HG02798 (cell line): ENCODE results near the gene JPH3.

ENCODE experiments used
- ATAC-seq: cut with Tn5 transposase; IDR thresholded peaks from one replicate; pipeline ENCODE4 v1.9.1; 2021; ENCODE audit warnings: mild to moderate bottlenecking; ENCODE audit not compliant: unreplicated experiment, poor library complexity

The JPH3 gene

DNA sequence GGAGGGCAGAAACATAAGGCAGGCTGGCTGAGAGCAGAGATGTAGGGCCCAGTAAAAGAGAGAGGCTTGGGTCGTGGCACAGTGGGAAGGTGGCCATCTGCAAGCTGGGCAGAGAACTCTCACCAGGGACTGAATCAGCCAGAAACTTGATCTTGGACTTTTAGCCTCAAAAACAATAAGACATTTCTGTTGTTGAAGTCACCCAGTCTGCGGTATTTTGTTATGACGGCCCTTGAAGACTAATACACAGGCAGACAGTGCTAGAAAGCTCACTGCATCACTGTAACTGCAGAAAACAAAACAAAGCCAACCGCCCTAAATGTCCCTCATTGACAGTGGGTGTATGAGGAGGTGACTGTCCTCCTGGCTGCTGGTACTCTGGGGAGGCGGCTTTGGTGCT, 3.9 kb upstream of the JPH3 start:
- no peak for ATAC-seq

- ATAC-seq: no peak
Measured at GRCh38 chr16:87600246-87600645, 2.1 kb upstream of the JPH3 start.

- no peak for ATAC-seq
Measured at GRCh38 chr16:87601401-87601981, 817 bp upstream of the JPH3 start.

DNA sequence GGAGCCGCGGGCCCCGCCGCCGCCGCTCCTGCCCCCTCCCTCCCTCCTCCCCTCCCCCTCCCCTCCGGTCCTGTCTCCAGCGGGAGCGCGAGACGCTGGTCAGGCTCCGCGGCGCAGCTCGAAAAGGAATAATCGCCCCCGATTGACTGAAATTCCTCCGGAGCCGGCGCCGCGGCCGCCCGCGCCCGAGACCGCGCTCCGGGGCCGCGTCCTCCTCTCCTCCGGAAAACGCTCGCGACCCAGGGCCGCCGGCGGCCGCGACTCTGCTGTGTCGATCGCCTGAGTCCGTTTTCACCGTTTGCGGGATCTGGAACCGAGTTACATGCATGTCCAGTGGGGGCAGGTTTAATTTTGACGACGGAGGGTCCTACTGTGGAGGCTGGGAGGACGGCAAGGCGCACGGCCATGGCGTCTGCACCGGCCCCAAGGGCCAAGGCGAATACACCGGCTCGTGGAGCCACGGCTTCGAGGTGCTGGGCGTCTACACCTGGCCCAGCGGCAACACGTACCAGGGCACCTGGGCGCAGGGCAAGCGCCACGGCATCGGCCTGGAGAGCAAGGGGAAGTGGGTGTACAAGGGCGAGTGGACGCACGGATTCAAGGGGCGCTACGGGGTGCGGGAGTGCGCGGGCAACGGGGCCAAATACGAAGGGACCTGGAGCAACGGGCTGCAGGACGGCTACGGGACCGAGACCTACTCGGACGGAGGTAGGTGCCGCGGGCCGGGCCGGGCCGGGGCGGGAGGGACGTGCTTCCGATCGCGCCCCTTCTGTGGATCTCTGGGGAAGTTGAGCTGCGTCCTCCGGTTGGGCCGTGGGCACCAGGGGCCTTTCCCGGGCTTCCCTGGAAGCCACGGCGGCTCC, 744 bp downstream of the JPH3 start:
- no peak for ATAC-seq

DNA sequence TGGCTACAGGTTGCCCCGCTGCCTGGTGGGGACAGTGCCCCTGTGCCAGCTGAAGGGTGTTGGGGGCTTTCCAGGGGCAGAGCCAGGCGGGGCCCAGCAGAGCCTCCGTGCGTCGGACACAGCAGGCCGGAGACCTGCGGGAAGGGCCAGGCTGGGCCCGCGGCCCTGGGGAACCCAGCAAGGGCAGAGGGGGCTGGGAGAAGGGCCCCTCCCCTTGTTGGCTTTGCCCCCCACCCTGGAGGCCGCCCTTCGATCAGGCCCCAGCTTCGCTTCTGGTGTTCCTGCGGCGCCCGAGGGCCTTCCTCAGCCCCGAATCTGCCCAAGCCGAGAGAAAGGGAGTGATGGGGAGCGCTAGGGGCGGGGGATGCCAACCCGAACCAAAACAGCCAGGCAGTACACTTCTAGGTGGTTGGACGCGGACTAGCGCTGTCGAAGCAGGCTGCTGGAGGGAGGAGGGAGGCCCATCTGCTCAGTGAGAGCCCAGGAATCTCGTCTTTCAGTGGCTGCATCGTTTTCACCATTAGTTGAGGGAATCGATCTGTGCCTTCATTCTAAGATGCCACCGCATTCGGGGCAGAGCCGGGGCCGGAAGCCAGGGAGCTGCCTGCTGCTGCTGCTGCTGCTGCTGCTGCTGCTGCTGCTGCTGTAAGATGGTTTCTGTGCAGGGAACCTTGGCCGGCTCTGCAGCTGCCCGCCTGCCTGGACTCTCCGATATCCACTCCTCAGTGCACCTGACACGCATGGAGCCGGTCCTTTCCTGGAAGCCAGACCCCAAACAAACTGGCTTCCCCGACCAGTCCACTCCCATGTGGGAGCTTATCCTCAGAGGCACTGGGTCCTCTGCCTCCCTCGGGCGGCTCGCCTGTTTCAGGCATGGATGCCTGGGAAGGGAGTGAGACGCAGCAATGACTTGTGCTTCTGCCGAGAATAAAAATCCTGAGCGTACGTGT, 1.7 kb downstream of the JPH3 start:
- no peak for ATAC-seq

DNA sequence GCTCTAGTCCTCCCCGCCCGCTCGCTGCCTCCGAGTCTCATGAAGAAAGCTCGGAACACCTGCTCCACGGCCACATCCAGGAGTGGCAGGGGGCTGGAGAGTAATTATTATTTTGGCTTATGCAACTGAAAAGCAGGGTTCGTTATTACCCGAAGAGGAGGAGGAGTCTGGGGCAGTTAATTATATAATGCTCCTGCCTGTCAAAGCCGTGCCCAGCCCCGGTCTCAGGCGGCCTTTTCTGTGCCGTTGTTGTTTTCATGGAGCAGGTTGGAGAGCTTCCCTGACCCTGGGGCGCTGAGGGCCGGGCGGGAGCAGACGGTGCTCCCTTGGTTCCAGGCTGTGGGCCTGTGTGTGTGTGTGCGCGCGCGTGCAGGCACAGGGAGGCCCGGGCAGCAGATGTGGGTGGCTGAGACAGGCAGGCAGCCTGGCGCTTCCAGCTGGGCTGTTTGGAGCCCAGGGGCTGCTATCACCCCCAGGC, 2.4 kb downstream of the JPH3 start:
- no peak for ATAC-seq

GRCh38 chr16:87607223-87607622, 4.9 kb downstream of the JPH3 start:
- ATAC-seq: no peak

DNA sequence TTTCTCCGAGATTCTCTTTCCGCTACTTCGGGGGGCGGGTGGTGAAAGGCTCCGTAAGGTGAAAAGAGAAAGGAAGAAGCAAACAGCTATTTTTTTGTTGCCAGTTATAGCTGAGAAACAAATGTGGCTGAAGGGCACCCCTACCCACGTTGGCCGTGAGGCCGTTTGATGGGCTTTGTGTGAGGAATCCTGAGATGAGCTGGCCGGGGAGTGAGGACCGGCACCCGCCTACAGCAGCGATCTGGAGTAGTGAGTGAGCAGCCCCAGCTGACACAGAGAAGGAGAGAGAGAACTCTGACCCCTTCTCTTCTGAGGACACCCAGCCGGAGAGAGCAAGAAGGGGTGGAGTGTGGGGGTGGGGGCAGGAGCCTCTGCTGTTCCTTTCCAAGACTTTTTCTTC, 5.6 kb downstream of the JPH3 start:
- ATAC-seq: no peak

DNA sequence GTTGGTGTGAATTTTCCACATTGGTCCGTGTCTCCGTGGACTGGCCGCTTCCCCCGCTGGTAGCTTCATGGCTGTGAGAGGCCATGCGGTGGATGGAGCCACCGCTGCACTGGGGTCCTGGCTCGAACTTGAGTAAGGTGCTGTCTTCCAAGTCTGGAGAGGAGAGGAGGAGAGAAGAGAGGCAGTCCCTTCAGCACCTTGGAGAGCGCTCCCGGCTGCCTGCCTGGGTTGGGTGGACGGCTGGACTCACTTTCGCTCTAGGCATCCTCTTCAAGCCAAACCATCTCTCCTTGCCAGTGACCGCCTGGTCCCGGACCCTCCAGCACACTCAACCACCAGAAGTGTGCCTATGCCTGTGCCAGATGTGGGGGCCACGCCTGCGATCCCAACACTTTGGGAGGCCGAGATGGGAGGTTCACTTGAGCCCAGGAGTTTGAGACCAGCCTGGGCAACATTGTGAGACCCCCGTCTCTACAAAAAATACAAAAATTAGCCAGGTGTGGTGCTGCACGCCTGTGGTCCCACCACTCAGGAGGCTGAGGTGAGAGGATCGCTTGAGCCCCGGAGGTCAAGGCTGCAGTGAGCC, 6.2 kb downstream of the JPH3 start:
- ATAC-seq: no peak

DNA sequence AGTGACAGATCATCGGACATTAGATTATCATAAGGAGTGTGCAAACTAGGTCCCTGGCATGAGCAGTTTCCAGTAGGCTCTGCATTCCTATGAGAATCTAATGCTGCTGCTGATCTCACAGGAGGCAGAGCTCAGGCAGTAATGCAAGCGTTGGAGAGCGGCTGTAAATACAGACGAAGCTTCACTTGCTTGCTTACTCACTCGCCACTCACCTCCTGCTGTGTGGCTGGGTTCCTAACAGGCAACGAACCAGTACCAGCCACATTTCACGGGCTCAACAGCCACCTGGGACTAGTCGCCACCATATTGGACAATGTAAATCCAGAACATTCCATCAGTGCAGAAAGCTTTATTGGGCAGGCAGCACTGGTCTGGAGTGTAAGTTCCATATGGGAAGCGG, 7.7 kb downstream of the JPH3 start:
- ATAC-seq: no peak

DNA sequence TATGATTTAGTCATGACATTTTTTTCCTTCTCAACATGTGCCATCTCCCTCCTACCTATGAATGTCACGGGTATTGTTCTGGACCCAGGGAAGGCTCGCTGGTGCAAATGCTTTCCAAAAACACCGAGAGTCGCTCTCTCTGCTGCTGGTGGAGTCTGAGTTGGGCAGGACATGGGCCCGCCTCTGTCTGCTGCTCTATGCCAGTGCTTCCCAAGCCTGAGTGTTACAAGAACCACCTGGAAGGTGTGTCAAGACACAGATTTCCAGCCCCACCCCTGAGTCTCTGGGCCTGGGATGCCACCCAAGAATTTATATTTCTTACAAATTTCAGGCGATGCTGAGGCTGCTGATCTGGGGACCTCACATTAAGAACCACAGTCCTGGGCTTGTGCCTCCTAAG, 9.1 kb downstream of the JPH3 start:
- ATAC-seq: no peak

DNA sequence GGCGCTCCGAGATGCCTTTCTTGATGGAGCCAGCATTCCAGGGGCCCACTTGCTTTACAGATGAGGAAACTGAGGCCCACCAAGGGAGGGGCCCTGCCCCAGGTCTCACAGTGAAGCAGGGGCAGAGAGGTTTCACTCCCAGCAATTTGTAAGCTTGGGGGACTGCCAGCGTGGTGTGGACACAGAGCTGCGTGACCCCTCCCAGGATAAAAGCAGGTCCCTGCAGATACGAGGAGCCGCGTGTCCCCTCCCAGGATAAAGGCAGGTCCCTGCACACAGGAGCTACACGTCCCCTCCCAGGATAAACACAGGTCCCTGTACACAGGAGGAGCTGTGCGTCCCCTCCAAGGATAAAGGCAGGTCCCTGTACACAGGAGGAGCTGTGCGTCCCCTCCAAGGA, 11.7 kb downstream of the JPH3 start:
- ATAC-seq: no peak

DNA sequence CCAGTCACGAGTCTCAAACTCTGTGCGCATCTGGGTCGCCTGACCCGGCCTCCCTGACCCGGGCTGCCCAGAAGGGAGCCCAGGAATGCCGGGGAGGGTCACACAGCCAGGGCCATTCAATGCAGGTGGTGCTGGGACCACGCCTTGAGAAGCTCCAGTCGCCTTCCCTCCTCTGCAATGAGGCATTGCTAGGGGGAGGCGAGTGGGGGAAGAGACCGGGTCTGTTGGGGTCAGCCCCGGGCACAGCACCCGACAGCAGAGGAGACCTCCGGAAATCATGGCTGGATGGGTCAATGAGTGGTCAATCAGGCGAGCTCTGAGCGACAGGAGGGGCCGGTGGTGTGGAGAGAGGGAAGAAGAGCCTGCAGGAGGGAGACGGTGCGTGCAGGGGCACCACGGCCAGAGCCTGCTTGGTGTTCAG, 13.3 kb downstream of the JPH3 start:
- ATAC-seq: no peak

DNA sequence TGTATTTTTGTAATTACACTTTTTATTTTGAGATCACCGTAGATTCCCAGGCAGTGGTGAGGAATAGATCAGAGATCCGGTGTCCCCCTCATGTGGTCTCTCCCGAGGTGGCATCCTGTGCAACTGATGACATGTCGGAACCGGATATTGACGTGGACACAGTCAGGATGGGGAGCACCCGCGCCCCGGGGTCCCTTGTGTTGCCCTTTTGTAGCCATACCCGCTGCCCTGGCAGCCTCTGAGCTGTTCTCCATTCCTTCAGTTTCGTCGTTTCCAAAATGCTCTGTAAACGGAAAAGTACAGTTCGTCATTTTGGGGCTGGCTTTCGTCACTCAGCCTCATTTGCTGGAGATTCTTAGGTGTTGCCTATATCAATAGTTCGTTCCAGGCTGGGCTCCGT, 14.2 kb downstream of the JPH3 start:
- no peak for ATAC-seq

DNA sequence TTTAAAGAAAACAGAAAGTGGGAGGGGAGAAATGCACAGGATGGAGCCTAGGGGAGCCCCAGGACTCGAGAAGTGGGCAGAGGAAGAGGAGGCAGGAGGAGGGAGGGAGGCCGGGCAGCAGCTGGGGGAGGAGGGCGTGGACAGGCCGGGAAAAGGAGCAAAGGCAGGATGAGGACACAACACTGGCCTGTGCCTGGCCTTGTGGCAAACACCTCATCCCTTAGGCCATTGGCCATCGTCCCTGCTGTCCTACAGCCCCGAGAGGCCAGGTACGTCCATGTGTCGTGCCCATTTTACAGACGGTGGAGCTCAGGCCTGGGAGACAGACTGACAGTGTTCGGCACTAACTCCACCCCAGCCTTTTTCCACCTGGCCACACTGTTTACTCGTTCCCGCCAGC, 15.9 kb downstream of the JPH3 start:
- ATAC-seq: no peak

GRCh38 chr16:87619360-87620200, 17.3 kb downstream of the JPH3 start:
- no peak for ATAC-seq

- ATAC-seq: no peak
Measured at GRCh38 chr16:87620201-87620495, 17.8 kb downstream of the JPH3 start.

DNA sequence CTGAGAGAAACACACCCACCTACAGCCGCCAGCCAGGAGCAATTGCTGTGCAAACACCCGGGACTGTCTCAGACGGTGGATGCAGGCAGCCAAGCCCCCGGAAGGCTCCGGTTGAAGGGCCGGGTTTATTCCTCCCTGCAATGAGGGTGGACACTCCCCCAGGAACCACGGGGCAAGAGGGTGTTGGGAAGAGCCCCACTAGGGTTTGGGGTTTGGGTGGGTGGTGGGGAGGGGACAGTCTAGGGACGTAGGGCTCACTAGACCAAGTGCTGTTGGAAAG, 19.2 kb downstream of the JPH3 start:
- ATAC-seq: no peak

DNA sequence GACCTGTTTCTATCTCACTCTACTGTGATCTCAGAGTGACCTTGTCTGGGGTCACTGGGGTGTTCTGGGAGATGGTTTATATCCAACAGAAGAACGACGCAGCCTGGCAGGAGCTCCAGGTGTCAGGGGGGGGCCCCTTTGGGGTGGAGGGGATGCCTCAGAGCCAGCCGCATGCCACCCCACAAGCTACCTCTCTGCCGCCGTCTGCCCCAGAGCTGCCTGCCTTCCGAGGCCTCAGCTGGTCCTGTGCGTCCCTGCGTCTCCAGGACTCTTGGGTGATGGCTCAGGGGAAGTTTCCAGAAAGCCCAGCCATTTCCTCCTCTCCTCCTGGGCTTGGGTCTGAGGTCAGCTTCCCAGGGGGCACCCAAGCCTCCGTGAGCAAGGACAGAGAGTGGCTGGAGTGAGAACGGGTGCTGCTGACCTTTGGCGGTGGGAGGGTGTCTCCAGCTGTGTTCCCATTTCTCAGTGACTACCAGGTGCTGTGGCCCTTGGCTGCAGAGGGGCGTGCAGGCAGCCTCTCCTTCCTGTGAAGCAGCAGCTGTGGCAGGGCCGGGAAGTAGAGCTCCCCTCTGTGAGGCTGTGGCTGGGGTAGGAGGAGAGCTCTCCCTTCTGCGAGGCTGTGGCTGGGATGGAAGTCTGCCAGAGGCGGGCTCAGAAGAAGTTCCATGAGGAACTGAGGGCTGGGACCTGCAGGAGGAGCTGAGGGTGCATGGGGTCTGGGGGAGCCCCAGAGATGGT, 19.8 kb downstream of the JPH3 start:
- no peak for ATAC-seq
